Vein endothelial cell (primary cell): ENCODE measurements around the gene CYB5R3. TPM values are rescaled to one million over a fixed set of nuclear protein-coding genes. Genes with fewer than 3 reads are reported as not detected.

Experiments
- small RNA-seq: library from RNA; depleted of rRNA; stranded (forward); fragments of <200 nt; gene quantifications from one replicate; pipeline ENCODE3, GENCODE V24; 2012
- total RNA-seq: library from RNA; depleted of rRNA; stranded (reverse); fragments of >200 nt; gene quantifications from 2 replicates; pipeline ENCODE4 v1.2.3, GENCODE V29; 2012

CYB5R3 gene
- 103 and 166 TPM in 2 replicates for total RNA-seq

DNA sequence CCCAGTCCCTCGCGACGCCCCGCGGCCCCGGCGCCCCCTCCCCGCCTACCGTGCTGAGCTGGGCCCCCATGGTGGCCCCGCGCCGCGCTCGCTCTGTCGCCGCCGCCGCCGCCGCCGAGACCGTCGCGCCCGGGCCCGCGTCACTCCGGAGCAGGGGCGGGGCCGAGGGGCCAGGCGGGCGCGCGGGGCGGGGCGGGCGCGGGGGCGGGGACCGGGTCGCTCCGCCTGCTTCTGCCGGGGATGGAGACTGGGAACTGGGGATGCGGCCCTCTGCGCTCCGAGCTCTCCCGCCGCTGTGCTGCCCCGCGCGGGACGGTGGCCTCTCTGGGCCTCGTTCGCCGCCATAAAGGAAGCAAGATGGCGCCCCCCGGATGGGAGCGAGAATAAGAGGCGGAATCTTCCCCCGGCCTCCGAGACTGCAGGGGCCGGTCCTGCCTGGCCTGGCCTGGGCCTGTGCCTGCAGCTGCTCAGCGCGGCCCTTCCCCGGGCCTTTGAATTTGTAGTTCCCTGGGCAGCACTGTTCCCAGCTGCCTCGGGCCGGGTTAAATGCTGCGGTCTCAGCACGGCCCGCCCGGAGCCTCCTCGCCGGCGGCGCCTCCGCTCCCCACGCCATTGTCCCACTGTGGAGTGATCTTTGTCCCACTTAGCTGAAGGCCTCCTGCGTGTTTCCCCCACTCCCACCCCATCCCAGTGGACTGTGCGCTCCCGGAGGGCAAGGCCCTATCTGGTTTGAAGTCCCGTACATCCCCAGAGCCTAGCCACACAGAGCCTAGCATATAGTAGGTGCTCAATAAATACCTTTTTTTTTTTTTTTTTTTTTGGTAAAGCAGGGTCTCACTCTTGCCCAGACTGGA lies at the start of gene CYB5R3:
TSS of gene CYB5R3 (minus strand) at position 147 of the 854 bp plus-strand sequence. CDS start at position 70, 77 bp downstream.

DNA sequence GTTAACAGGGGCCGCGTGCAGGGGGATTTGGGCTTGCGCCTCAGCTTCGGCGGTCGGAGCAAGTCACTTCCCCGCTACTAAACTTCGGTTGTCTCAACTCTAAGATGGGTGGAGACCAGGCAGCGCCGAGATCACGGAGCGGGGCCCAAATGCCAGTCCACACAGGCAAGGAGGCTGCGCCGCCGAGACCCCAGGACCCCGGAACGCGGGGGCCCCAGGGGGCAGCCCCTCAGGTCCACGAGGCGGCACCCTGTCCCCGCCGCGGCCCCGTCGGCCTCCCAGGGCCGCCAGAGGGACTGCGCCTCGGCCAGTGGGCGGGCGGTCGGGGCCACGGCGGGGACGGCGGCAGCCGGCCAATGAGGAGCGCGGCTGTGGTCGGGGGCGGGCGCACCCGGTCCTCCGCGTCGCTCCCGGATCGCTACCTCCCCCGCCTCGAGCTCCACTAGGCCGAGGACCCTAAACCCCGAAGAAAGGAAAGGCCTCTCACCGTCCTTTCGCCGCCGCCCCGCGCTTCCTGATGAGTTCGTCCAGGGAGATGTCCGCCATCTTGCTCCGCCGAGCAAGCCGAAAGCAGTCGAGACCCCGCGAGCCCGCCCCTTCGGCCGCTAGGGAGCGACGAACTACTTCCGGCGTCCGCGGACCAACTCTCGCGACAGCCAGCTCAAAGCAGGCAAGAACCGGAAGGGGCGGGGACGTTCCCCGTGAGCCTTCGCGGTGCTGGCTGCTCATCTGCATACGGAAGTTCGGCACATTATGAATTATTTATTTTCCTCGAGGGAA lies 34.7 kb downstream of the CYB5R3 start, which contains the start of gene POLDIP3:
TSS of gene POLDIP3 (minus strand) at position 572 of the 780 bp plus-strand sequence. CDS start at position 546, 26 bp downstream.

Small RNA genes lying within 50 kb of the gene (small RNA-seq; reads per million reads assigned to genes)
- not detected for gene RNU6-513P

Other genes starting within 250 kb of the CYB5R3 start
- gene NFAM1, start 217.0 kb downstream of the CYB5R3 start, total RNA-seq = not detected in 2 replicates
- 33.3 and 45.3 TPM in 2 replicates for gene RRP7A, start 129.6 kb downstream of the CYB5R3 start, total RNA-seq
- 1.6 and 3.3 TPM in 2 replicates for gene SERHL2, start 95.4 kb downstream of the CYB5R3 start, total RNA-seq
- gene POLDIP3, start 34.5 kb downstream of the CYB5R3 start, total RNA-seq = 26.5 and 28.4 TPM in 2 replicates
- gene ATP5MGL, start 8.8 kb downstream of the CYB5R3 start, total RNA-seq = 0.76 and 0.98 TPM in 2 replicates
- gene A4GALT, start 71.5 kb upstream of the CYB5R3 start, total RNA-seq = 27.8 and 36.3 TPM in 2 replicates
- gene ARFGAP3, start 207.9 kb upstream of the CYB5R3 start, total RNA-seq = 53.9 TPM in 2 replicates